HG03103 (cell line): ENCODE data around the gene BRD3.

Experiments used
- ATAC-seq: cut with Tn5 transposase; IDR thresholded peaks from one replicate; pipeline ENCODE4 v1.9.1; 2021; ENCODE audit warnings: low read depth; ENCODE audit not compliant: unreplicated experiment

The BRD3 gene

DNA sequence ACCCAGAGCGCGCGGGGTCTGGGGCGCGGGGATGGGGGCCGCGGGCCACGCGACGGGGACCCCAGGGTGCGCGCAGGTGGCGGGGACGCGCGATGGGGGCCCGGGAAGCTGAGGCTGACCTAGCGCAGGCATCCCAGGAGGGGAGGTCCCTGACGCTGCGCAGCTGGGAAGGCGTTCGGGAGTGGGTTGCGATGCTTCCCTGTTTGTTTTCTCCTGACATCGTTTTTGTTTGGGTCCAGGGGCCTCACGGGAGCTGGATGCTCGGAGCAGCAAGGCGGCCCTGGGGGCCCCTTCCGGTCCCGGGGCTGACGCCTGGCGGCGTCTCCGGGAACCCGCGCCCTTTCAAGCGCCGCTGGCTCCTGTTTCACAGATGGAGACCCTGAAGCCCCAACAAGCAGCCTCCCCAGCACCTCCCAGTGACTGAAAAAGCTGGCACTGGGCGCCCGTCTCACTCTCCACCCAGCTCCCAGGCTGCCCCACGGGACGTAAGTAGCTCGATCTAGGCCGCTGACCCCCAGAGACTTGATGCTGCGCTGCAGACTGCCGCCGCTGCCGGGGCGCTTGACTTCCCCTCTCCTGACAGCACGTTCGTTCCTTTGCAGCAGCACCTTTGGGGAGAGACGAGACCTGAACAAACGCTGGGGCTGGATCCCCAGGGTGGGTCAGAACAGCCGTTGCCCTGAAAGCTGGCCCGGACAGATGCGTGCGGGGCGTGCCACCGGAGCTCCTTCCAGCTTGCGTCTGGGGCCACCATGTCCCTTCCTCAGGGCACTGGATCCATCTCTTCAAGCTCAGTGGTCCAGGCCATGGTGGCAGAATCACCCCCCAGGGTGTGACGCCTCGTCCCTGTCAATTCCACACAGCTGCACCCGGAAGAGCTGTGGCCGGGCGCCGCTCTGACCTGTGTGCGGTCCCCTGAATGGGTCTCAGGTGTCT, 42.0 kb downstream of the BRD3 start:
- peak; percentile 34 for ATAC-seq

DNA sequence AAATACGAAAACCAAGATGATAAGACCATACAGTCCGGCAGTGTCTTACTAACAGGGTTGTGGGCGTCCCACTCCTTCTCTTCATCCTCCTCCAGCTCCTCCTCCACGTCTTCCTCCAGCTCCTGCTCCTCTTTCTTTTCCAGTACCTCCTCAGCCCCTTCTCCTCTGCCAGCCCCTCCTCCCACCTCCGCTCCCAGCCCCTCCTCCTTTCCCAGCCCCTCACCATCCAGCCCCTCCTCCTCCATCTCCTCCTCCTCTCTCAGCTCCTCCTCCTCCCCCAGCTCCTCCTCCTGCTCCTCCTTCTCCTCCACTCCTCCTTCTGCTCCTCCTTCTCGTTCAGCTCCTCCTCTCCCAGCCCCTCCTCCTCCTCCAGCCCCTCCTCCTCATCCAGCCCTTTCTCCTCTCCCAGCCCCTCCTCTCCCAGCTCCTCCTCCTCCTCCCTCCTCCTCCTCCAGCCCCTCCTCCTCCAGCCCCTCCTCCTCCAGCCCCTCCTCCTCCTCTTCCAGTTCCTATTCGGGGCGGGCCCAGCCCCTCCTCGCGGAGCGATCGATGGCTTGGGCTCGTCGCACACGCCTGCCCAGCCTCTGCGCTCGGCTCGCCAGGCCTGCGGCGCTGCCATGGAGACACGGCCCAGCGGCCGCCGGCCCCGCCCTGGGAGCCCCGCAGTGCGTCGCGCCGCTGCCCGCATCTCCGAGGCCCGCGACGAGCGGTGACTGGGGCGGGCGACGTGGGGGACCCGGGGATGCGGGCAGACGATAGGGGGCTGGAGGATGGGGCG, 42.8 kb downstream of the BRD3 start, which contains the start of gene BRD3OS:
Gene BRD3OS, plus strand, starts transcription at position 654 of the 778 bp plus-strand sequence. CDS start 1,267 bp downstream, outside the sequence.
- ATAC-seq, result peak; percentile 81

DNA sequence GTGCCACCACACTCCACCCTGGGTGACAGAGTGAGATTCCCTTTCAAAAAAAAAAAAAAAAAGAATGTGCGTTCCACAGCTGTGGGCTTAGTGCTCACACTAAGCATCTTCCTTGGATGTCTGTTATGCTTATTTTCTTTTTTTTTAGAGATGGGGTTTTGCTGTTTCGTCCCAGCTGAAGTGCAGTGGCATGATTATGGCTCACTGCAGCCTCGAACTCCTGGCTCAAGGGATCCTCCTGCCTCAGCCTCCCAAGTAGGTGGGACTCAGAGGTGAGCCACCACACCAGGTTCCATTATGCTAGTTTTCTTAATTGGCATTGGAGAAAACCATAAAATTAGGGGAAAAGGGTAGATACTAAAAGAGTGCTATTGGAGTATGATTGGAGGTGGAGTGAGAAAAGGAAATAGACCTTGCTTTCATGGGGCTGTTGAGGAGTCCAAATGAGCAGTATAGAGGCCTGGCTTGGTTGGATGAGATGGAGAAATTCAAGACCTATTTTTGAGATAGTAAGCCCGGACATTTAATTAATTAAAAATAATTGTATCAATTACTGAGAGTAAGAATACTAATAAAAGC, 43.5 kb downstream of the BRD3 start:
- ATAC-seq, result no peak

DNA sequence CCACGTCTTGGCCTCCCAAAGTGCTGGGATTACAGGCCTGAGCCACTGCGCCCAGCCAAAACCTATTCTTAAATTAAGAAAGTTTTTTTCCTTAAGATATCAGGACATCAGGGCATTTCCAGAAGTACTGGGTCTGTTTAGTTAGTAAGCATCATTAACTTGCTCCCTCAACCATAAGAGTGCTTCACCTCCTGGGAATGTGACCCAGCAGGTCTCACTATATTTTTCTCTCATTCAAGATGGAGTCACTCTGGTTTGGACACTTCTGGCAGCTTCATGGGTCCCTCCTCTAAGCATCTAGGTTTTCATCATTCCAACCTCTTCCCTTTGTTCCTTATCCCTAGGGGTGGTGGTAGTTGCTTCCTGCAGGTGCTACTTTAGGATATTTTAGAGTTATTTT, 52.9 kb downstream of the BRD3 start:
- ATAC-seq, result no peak

DNA sequence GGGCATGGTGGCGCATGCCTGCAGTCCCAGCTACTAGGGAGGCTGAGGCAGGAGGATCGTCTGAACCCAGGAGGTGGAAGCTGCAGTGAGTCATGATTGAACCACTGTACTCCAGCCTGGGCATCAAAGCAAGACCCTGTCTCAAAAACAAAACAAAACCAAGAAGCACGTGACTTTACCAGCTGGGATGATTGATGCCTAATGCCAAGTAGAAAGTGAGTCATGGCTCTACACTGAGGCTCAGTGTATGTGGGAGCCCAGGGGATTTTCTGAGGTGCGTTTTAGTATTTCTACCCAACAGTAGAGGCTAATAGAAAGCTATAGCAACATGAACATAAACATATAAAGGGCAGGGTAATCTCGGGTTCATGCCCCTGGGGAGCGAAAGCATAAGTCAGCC, 56.4 kb downstream of the BRD3 start:
- ATAC-seq, result no peak

DNA sequence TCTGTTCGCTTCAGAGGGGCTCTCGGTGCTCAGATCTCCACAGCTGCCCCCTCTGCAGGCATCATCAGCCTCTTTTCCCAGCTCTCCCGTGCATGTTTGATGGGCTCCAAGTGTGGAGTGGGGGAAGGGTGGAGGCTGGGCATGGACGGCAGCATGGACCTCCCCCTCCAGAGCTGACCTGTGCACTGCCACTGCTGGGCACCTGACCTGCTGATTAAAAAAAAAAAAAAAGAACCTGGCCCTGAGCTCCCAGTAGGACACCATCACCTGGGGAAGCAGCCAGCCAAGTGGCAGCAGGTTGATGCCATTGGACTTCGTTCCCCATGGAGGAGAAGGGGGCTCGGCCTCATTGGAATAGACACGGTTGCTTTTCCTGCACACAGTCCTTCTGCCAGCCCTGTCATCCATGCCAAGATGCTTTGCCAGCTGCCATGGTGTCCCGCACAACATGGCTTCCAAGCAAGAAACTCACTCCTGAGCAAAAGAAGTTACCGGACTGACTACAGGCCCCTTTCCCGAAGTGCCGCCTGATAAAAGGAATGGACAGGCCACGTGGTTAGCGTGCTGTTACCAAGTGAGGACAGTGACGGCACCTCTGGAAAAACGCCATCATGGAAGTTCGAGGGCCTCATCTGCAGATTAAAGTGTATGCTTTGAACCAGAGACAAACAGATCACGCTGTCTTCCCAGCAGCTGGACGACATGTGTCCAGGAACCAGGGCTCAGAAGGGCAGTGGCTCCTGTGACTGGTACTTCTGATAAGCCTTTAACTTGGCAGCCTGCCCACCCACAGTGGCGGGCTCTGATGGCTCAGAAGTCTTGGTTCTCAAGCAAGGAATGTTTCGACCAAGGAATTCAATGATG, 57.3 kb downstream of the BRD3 start:
- ATAC-seq, result no peak

DNA sequence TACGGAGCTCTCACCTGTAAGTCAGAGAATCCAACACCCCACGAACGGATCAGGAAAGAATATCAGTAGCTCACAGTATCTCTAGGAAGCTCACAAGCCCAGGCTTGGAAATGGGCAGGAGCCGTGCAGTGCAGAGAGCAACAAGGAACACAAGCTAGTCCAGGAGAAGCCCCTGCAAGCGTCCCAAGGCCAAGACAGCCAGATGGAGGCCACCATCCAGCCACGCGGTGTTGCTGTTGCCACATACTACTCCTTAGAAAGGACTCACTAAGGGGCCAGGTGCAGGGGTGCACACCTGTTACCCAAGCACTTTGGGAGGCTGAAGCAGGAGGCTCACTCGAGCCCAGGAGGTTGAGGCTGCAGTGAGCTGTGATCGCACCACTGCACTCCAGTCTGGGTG, 60.3 kb downstream of the BRD3 start:
- no peak for ATAC-seq

DNA sequence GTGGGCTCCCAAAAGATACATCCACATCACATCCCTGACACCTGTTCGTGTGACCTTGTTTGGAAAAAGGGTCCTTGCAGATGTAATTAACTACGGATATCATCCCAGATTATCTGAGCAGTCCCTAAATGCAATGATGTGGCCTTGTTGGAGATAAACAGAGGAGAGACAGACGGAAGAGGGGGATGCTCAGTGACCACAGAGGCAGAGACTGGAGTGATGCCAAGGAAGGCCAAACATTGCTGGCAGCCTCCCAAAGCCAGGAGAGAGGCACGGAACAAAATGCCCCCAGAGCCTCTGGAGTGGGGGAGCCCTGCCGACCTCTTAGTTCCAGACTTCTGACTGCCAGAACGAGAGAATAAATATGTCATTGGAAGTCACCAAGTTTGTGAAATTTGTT, 60.7 kb downstream of the BRD3 start:
- no peak for ATAC-seq

DNA sequence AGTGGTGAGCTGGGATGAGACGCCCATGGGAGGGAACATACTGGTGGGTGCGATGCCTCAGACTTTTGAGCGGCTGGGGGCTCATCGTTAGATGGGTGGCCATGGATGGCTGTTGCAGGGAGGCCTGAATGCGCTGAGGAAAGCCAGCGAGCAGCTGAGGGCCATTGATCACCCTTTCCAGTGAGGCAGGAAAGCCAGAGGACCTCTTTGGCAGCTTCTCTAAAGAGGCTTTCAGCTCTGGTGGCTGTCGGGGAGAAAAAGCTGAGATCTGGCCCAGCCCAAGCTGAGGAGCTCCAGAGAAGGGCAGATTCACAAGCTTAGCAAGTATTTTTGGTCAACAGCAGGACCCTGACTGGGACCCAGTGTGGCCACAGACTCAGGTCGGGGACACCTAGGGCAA, 62.4 kb downstream of the BRD3 start:
- no peak for ATAC-seq

DNA sequence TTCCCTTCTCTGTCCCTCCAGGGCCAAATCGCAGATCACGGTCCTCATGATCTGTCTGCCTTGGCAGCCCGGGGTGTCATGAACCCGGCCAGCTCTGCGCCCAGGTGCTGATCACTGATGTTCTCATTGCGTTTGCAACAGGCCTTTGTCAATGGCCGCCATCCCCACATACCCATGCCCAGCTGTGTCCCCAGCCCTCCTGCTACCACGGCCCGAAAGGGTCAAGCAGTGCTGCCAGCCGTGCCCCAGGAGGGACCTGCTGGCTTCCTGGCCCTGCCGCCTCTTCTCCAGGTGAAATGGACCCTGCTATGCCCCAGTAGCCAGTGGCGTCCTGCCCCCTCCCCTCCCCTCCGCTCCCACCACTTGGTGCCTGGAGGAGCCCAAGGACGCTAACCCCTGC, 62.9 kb downstream of the BRD3 start:
- ATAC-seq, result no peak

DNA sequence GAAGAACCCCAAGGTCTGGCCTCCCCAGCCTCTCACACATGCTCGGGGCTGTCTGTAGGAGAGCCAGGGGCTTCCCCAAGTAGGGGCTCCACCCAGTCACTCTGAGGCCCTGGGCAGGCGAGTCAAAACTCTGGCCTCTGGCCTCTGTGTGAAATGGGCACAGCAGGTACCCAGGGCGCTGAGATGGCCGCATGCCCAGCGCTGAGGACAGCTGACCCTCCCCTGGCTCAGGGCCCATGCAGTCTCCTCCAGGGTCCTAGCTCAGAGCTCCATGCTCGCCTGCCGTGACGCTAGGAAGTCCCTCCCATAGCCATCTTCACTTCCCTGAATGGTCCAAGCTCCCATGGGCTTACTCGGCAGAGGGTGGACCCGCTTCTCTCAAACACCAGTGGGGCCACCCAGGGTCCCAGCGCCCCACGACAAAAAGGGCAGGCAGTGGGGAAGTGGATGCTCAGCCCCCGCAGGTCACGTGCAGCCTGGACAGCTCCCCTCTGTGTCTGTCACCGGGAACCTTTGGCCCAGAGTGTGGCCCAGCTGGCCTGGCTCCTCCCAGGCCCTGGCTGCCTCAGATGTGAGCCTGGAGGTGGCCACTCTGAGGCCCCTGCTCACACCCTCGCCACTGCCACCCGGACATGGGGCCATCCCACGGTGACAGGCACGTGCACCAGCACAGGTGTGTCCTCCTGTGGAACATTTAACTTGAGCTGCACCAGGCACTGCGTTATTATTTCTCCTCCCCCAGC, 63.5 kb downstream of the BRD3 start:
- no peak for ATAC-seq

DNA sequence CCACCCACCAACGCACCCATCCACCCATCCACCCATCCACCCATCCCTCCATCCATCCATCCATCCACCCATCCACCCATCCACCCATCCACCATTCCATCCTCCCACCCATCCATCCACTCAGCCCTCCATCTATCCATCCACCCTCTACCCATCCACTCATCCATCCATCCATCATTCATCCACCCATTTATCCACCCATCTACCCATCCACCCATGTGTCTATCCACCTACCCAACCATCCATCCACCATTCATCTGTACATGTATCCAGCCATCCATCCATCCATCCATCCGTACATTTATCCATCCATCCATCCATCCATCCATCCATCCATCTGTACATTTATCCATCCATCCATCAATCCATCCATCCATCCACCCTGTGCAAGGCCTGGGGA, 64.6 kb downstream of the BRD3 start:
- ATAC-seq, result no peak

DNA sequence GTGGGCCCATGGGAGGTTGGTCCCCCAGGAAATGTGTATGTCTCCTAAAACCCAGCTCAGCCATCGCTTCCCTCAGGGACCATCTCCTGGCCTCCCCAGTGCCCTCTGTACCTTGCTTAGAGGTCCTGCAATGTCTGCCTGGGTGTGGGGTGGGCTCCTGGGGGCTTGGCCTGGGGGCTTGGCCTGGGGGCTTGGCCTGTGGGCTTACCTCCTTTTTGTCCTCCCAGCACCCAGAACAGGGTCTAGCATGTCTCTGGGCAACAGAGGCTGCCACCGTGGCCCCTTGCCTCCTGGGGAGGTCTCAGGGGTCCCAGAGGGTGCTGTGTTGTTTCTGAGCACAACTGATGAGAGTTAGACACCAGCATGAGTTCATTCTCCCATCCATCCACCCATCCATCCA, 65.0 kb downstream of the BRD3 start:
- ATAC-seq, result no peak

DNA sequence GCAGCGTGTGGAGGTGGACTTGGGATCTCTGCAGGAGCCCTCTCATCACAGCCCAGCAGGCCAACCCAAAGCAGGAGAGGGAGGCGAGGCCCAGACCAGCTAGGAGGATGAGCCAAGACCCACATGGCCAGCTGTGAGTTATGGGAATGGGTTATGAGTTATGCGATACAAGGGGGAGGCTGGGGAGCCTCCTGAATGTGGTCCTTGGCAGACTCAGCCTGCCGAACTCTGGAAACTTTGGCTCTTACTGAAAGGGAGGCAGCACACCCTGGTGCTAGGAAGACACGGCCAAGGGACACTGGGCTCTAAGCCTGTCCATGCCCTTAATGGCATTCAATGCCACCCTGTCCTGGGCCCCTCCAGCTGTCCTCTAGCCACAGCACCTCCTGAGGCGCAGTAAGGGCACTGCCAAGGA, 68.0 kb downstream of the BRD3 start:
- ATAC-seq, result no peak

DNA sequence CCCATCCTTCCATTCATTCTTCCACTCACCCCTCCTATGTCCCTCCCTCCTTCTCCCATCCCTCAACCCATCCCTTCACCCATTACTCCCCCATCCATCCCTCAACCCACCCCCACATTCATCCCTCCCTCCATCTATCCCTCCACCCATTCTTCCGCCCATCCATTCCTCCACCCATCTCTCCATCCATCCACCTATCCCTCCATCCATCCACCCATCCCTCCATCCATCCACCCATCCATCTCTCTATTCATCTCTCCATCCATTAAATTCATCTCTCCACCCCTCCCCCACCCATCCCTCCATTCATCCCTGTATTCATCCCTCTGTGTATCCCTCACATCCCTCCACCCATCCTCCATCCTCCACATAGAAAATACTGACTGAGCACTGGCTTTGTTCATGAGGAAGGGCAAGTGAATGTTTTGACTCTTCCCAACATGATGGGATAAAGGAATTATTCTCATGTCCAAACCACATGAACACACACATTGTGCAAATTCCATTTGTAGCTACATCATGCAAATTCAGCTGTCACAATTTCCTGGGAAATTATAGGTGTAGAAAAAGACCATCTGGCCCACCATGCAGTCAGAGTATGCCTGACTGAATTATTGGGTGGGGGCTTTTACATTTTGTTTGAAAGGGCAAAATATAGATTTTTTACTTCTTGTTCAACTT, 68.8 kb downstream of the BRD3 start:
- no peak for ATAC-seq

DNA sequence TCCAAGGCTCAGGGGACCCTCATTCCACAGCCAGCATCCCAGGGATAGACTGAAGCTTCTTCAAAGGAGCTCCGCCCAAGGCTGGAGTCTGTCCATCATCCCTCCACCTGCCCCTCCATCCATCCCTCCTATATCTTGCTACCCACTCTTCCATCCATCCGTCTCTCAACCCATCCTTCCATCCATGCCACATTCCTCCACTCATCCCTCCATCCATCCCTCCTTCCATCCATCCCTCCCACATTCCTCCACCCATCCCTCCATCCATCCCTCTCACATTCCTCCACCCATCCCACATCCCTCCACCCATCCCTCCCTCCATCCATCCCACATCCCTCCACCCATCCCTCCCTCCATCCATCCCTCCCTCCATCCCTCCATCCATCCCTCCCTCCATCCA, 70.2 kb downstream of the BRD3 start:
- ATAC-seq, result no peak

DNA sequence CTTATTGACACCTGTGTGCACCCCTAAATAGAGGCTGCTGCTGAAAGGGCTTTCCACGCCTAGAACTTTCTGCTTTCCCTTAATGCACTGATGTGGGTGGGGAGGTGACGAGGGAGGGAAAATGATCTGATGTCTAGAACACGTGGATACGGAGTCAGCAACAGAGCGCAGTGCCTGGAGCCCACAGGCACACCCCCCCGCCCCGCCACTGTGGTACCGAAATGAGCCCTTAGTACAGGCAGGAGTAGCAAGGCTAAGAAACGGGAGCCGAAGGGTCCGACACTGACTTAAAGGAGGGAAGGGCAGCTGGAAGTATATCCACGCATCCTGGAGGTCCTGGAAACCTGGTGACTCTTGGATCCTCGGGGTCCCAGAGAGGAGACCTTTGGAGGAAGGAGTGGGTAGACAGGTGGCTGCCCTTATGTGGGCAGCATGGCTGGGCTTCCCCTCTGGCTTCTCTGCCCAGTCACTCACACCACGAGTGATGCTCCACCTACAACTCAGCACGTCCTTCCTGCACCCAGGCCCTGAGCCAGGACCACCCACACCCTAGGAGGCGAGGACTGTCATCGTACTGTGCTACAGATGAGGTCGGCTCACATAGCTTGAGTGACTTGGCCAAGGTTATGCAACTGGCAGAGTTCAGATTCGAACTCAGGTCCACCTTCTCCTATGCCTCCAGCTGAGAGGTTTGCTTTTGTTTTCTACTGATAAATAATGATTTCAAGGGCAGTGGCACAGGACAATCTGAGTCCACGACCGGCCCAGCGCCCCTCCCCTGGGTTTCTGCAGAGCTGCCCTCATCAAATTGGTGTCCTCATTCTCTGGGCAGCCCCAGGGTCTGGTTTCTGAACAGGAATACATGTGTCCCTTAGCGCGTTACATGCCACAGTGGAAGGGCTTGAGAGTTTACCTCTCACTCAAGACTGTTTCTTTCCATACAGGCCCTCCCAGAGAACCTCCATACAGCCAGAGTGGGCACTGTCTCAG, 71.0 kb downstream of the BRD3 start:
- no peak for ATAC-seq
